ENCODE results near the gene WDR76.
A peak's percentile ranks its signal among the peaks of the same experiment; 100 is the strongest.
"Not testable (repeated sequence)": the region's sequence is repeated elsewhere in the genome, so short reads cannot be mapped to it uniquely, and the experiment has no call there.

WDR76 gene

DNA sequence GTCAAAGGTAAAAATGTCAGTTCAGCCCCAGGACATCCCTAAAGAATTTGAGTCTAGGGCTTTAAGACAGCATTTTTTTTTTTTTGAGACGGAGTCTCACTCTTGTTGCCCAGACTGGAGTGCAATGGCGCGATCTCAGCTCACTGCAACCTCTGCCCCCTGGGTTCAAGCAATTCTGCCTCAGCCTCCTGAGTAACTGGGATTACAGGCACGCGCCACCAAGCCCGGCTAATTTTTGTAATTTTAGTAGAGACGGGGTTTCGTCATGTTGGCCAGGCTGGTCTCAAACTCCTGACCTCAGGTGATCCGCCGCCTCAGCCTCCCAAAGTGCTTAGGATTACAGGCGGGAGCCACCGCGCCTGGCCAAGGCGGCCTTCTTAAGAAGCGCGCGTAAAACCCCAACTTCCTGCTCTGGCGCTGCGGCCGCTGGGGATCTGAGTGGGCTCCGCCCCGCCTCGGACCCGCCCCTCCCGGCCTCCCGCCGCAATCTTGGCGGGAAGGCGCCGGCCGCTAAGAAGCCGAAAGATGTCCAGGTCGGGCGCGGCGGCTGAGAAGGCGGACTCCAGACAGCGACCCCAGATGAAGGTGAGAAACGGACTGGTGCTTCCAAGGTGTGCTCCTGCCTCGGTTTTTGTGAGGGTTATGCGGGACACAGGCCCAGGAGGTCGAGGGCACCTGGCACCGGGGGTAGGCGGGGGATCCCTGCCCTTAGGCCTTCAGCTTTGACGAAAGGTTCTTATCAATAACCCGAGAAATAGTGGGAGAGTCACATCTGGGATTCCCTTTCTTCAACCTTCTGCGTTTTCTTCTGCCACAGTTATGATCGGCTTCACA lies at the start of gene WDR76:
TSS of gene WDR76 (plus strand) at position 495 of the 834 bp plus-strand sequence. CDS start at position 526, 31 bp downstream.
- DNase-seq (ENCODE audit: low read depth in 4 of 4, low spot score in 1 of 4) = peak; percentile 40 to 77 (median 56)

DNA sequence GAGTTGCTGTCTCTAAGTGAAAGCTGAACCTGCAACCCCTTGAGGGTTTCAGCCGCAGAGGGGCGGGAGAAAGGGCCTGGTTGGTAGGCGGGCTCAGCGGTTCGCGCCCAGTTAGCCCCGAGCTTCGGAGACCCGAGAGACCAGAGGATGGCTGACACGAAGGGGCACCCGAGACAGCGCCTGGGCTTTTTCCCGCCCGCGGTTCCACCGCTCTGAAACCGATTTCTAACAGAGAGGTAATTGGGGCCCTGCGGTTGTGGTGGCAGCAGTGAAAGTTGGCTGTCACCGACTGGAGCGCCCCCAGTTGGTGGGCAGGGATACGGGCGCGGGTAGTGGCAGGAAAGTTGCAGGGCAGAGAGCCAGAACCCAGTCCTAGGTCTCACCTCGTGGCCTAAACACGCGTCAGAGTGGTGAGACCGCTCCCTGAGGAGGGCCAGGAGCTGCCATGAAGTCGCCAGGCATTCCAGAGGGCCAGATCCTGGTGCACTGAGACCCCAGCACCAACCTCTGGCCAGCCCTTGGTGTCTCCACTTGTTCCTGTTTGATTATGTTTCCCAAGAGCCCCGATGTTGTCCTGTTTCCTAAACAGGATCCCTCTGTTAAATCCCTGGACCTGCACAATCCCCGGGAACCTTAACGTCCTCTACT lies 49.4 kb upstream of the WDR76 start:
- DNase-seq (ENCODE audit: low read depth in 4 of 4, low spot score in 1 of 4) = peak; percentile 58 to 82 (median 69)

DNA sequence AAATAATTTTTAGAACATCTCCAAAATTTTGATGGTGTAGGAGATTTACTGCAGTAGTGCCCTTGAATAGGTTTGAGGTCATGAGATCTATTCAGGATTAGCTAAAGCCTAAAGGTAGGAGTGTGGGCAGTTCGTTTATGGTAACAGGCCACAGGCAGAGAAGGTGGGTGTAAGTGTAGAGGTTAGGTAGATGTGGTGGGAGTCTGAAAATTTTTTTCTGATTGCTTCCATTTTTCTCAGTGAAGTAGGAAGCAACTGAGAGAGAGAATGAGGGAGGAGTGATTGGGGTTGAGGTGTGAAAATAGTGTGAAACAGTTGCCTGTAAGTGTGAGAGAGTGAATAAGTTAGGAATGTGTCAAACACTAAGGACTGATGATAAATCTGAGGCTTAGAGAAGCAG lies 47.8 kb upstream of the WDR76 start:
- DNase-seq (ENCODE audit: low read depth in 4 of 4, low spot score in 1 of 4) = no peak

DNA sequence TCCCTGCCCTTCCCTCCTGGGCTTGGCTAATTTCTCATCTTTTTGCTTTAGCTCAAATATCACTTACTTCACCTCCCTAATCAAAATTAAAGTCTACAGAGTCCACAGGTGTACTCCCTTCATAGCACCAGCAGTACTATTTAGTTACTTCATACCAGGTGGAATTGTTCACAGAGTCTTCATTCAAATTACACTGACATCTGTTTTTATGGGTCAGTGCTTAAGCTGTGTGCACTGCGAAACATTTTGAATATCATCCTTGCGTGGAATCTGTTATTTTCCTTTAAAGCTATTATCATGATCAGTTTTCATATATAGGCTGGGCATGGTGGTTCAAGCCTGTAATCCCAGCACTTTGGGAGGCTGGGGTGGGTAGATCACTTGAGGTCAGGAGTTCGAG lies 37.4 kb upstream of the WDR76 start:
- DNase-seq (ENCODE audit: low read depth in 4 of 4, low spot score in 1 of 4) = no peak

DNA sequence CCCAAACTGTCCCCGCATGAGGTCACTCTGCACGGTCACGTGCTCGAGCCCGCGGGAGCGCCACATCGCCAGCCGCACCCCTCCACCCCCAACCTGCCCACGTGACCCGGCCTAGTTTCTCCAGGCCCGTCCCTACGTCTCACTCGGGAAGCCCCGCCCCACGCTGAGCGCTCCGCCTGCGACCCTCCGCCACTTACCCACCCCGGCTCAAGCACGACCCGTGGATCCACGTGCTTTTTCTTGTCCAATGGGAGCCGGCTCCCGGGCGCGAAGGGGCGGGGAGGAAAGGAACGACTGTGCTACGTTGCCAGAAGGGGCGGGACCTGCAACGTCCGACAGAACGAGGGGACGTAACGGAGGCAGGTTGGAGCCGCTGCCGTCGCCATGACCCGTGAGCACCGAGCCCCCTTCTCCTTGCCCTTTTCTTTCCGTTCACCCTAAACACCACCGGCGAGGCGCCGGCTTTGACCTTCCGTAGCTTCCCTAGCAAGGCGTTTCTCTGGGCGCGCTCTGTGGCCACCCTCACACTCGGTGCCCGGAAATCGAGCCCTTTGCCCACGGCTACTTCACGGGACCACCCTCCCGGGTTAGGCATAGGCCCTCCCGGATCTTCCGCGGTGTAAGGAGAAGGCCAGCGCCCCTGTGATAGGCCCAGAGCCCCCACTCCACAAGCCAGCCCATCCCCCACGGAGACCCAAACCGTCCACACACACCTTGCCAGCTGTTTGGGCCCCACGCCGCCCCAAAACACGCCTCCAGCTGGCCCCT lies 34.6 kb upstream of the WDR76 start, which contains the start of gene SERF2:
TSS of gene SERF2 (plus strand) at position 328 of the 768 bp plus-strand sequence. CDS start at position 385, 57 bp downstream.
- DNase-seq (ENCODE audit: low read depth in 4 of 4, low spot score in 1 of 4) = peak; percentile 97 to 100 (median 99)

DNA sequence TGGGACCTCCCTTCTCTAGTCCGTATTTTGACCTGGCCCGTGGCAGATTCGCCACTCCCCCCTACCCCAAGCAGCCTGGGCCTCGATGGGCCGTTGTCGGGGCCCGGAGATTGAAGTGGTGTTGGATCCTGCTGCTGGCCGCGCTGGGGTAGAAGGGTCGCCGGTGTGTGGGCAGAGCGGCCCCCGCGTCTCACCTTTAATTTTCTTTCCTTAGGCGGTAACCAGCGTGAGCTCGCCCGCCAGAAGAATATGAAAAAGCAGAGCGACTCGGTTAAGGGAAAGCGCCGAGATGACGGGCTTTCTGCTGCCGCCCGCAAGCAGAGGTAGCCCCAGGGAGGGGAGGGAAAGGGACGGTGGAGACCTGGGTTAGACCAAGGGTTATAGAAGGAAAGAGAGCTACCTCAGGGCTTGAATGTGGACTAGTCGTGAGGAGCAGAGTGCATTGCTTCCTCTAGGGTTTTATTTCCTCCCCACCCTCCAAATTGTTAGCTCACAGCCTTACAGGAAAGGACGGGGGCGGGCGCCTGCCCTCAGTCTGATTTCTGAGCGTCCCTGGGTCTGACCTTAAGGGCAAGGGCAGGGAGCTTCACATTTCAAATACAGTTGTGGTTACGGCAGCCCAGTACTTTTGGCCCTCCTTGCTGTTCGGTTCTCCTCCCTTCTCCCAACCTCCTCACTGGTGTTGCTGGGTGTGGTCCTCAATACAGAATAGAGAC lies 33.9 kb upstream of the WDR76 start:
- DNase-seq (ENCODE audit: low read depth in 4 of 4, low spot score in 1 of 4) = no peak

DNA sequence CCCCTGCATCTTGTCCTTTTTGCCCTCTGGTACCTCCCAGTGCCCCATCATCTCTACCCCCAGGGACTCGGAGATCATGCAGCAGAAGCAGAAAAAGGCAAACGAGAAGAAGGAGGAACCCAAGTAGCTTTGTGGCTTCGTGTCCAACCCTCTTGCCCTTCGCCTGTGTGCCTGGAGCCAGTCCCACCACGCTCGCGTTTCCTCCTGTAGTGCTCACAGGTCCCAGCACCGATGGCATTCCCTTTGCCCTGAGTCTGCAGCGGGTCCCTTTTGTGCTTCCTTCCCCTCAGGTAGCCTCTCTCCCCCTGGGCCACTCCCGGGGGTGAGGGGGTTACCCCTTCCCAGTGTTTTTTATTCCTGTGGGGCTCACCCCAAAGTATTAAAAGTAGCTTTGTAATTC lies 33.2 kb upstream of the WDR76 start:
- no peak for DNase-seq (ENCODE audit: low read depth in 4 of 4, low spot score in 1 of 4)

DNA sequence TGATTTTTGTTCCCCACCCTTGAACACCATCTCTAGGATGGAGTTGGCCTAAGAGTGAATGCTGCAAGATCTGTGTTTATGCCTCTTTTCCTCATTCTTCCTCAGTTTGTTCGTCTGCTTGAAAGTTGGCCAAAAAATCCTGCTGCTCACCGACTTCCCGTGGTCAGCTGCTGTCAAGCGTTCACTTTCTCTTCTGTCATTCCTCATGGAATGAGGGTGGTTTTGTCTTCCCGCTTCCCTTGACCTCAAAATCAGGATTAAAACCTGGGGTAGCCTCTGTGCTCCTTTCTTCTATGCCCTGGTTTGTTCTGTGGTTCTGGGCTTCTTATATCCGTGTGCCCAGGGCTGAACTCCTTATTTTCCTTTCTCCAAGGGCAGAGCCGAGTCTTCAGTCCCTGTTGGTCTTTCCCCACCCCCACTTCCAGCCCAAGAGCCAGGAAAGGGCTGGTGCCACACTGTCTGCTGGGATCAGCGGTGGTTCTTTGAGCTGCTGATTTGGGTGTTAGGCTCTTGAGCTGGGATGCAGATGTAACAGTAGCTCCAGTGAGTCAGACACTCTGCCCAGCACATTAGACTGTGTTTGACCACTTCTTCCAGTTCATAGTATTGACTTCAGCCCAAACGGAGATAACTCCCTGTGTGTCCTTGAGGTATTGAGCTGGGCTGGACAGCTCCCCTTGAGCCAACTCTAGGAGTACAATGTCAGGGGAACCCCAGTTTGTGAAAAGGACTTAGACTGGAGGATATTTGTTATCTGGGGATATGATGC lies 32.3 kb upstream of the WDR76 start:
- DNase-seq (ENCODE audit: low read depth in 4 of 4, low spot score in 1 of 4) = no peak

DNA sequence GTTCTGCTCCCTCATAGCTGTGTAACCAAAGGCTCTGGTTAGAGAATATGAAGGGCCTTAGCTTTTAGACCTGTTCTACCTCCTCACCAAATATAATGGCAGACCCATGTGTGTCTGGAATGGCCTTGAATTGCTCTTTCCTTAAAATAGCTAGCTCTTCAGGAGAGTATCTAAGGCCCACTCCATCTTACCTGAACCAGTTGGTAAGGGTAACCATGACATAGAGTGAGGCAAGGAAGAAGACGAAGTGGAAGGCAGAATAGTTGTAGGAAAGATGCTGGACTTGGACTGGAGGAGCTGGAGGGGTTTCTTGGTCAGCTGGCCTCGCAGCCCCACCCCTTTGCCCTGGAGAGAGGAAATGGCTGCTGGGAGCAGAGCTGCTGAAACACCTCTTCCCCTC lies 31.6 kb upstream of the WDR76 start:
- DNase-seq (ENCODE audit: low read depth in 4 of 4, low spot score in 1 of 4) = no peak

DNA sequence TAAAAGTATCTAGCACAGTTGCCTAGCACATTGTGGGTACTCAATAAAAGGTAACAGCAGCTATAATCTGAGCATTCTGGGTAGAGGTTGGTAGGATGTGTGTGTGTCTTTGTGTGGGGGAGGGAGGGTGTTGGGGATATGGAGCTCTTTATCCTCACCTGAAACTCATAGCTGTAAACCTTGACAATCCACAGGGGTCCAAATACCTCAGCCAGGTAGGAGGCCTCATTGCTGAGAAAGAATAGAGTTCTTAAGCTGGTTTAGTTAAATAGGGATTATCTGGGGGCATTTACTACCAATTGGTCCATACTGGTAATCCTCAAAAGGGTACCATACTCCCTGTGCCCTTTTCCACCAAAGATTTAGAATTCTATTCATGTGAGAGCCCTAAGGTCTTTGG lies 30.8 kb upstream of the WDR76 start:
- no peak for DNase-seq (ENCODE audit: low read depth in 4 of 4, low spot score in 1 of 4)

DNA sequence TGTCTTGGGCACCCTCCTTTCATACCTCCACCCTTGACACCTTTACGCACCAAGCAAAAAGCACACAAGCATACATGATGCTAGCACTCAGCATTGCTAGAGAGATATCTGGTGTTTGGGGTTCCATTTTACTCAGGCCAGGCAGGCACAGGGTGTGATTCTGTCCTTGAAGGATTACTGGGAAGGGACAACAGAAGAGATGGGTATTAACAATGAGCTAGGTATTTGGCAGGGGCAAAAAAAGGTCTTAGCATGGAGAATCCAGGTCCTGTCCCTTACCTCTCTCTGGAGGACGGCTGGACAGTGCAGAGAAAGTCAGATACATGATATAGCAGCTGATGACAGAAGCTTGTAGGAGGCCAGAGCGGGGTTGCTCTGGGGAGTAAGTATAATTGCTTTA lies 30.2 kb upstream of the WDR76 start:
- no peak for DNase-seq (ENCODE audit: low read depth in 4 of 4, low spot score in 1 of 4)

DNA sequence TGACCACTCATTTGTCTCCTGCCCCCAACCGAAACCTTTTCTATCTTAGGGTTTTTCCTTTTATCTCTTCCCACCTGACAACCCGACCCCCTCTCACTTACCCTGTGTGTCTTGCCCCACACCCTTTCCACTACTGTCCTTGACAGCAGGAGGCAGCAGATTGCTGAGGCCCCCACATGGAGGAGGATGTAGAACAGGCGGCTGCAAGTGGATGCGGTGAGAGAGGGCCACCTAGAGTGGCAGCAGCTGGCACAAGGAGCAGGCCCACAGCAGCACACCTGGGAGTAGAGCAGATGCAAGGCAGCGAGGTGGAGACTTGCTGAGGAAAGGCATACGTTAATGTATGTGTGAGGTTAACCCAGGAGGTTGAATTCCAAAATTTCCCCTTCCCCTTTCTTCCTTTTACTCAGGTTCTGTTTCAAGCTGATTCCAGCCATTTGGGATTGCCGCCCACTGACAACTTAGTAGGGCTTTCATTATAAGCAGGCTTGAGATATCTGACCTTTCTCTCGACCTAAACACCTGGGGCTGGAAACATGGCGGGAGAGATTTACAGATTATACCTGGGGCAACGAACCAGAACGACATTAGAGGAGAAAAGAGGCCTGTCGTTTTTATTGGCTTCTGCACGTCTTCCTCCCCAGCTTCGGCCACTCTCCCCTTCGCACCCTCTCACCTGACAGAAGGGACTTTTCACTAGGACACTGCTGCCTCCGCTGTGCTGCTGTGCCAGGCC lies 27.4 kb upstream of the WDR76 start:
- DNase-seq (ENCODE audit: low read depth in 4 of 4, low spot score in 1 of 4) = no peak

DNA sequence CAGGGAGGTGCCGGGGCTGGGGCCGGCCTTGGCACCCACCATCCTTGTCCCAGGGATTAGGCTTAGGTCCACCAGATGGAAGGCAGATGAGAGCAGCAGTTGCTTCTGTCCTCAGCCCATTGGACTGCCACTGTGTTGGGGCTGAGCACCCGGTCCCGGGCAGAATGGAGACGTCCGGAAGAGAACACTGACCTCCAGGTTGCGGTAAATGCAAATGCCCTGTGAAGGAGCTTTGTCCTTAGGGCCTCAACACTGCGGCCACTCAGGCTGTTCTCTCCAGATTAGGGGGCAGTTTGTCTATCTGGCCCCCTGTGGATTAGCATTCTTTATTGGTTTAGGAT lies 26.9 kb upstream of the WDR76 start, which contains the start of gene SERINC4:
TSS of gene SERINC4 (minus strand) at position 276 of the 341 bp plus-strand sequence. CDS start at position 42, 234 bp downstream.
- DNase-seq (ENCODE audit: low read depth in 4 of 4, low spot score in 1 of 4) = no peak

DNA sequence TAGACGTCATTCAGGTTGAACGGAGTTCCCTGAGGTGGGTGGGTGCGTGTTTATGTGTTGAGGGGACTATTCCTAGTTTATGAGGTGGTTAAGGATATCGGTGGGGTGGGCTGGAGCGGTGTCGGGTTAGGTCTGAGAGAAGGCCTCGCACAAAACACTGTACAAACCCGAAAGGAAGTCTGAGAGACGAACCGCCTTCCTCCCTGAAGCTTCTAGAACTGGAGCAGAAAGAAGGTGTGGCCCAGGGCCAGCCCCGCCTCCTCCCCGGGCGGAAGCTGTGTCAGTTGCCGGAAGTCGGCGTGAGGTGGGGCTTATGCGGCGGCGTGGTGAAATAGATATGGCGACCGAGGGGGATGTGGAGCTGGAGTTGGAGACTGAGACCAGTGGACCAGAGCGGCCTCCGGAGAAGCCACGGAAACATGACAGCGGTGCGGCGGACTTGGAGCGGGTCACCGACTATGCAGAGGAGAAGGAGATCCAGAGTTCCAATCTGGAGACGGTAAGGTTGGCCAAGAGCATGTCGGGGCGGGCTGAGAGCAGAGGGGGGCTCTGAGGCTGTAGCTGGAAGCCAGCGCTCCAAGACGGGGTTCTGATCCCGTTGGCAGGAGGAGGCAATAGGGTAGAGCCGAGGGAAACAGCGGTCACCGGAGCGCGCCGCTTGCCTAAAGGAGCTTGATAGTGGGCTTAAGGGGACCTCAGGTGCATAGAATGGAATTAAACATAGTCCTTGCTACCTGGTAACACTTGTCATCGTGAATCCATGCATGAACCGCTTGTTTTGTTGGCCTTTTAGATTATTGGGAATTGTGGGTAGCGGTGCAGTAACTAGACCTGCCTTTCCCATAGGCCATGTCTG lies 26.3 kb upstream of the WDR76 start, which contains the start of gene HYPK:
TSS of gene HYPK (plus strand) at position 314 of the 856 bp plus-strand sequence. CDS start at position 338, 24 bp downstream.
- DNase-seq (ENCODE audit: low read depth in 4 of 4, low spot score in 1 of 4) = peak; percentile 77 to 89 (median 82)

DNA sequence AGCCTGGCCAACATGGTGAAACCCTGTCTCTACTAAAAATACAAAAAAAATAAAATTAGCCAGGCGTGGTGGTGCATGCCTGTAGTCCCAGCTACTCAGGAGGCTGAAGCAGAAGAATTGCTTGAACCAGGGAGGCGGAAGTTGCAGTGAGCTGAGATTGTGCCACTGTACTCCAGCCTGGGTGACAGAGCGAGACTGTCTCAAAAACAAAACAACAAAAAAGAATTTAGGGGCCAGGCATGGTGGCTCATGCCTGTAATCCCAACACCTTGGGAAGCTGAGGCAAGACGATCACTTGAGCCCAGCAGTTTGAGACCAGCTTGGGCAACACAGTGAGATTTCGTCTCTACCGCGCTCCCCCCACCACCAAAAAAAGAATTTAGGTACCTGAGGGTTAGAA lies 24.1 kb upstream of the WDR76 start:
- DNase-seq (ENCODE audit: low read depth in 4 of 4, low spot score in 1 of 4) = not testable (repeated sequence)

DNA sequence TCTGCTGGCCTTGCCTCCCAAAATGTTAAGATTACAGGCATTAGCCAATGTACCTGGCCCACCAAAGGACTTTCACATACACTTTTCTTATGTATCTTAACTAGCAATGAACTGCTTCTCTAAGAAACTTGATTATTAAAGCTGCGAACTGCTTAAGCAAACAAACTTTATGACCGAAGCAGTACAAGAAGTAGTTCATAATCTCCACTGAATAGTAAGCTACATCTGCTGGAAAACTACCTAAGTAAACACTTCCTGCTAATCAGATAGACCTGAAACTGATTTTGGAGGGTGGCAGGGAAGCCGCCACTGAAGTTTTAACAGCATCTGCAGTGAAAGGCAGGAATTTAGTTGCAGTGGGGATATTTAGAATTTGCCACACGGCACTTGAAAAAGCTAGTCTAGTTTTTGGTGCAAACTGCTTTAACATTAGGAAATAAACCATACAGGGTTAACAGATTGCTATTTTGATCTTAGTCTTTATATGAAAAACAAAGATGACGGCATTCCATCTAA lies 18.3 kb upstream of the WDR76 start:
- DNase-seq (ENCODE audit: low read depth in 4 of 4, low spot score in 1 of 4) = no peak

DNA sequence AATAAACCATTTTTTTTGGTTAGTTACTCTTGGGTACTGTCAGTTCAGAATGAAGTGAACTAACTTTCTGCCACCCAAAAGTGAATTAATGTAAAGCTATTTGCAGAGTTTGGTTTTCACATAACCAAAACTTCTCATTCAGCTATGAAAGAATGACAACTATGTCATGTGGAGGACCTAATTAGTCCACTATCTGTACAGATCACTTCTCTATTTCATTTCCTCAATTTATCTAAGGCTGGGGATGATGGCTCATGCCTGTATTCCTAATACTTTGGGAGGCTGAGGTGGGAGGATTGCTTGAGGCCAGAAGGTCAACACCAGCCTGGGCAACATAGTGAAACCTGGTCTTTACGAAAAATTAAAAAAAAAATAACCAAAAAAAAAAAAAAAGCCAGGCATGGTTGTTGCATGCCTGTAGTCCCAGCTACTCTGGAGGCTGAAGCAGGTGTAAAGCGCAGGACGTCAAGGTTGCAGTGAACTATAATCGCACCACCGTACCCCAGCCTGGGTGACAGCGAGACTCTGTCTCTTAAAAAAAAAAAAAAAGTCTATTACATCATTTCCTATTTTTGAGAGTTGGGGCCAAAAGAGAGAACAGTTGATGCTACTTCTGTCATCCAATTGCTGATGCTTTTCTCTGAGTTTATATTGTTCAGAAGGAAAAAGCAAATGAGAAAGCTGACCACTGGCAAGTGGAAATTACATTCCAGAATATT lies 17.7 kb upstream of the WDR76 start:
- DNase-seq (ENCODE audit: low read depth in 4 of 4, low spot score in 1 of 4) = no peak

DNA sequence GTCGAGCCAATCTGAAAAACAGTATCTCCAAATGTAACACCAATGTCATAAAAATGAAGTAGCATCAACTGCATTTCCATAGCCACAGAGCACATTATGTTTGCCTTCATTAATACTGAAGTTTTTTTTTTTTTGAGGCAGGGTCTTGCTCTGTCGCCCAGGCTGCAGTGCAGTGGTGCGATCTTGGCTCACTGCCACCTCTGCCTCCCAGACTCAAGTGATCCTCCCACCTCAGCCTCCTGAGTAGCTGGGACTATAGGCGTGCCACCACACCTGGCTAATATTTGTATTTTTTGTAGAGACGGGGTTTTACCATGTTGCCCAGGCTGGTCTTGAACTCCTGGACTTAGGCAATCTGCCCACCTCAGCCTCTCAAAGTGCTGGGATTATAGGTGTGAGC lies 11.7 kb upstream of the WDR76 start:
- not testable (repeated sequence) for DNase-seq (ENCODE audit: low read depth in 4 of 4, low spot score in 1 of 4)

Measured in stimulated activated CD4-positive, alpha-beta T cell treated with anti-CD3 and anti-CD28 coated beads, Interleukin-1b, Interleukin-23, amount 100 ng/mL, for 24 hours (primary cell).